Gastrocnemius medialis (tissue), 4 donors: ENCODE measurements around the gene FCER1G.

Source experiments
- POLR2A ChIP-seq, 2 donors: fragments of 450-650 bp; IDR thresholded peaks; one replicate each; pipeline ENCODE4 v1.6.1; 2017; ENCODE audit warnings: antibody characterized with exemption in 2 of 2, mild to moderate bottlenecking in 2 of 2, moderate library complexity in 2 of 2
- TF ChIP-seq, protein P1 (sequence below), 5 experiments: fragments of 450-650 bp in 3 of 5; fragments of 200-600 bp in 2 of 5; sonication (generic) in 2 of 5; IDR thresholded peaks in 4 of 5; conservative IDR thresholded peaks in 1 of 5; 1 replicate in 4 of 5; 2 replicates in 1 of 5; pipeline ENCODE4 v1.5.1; 2016 to 2019; ENCODE audit warnings: antibody characterized with exemption in 5 of 5, mild to moderate bottlenecking in 3 of 5, moderate library complexity in 3 of 5

DNA sequence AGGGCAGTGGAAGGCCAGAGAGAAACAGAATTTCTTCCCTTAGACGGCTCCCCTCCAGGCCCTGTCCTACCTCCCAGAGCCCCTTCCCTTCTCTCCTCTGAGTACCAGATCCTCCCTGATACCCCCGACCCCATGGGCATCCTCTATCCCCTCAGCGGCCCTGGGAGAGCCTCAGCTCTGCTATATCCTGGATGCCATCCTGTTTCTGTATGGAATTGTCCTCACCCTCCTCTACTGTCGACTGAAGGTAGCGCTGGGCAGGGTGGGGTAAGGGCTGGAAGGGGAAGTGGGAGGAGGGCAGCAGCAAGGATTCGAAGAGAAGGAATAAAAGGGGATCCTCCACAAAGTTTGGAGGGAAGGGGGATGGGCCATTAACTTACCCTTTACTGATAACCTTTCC lies 2.7 kb downstream of the FCER1G start:
- TF ChIP-seq, protein P1, sequence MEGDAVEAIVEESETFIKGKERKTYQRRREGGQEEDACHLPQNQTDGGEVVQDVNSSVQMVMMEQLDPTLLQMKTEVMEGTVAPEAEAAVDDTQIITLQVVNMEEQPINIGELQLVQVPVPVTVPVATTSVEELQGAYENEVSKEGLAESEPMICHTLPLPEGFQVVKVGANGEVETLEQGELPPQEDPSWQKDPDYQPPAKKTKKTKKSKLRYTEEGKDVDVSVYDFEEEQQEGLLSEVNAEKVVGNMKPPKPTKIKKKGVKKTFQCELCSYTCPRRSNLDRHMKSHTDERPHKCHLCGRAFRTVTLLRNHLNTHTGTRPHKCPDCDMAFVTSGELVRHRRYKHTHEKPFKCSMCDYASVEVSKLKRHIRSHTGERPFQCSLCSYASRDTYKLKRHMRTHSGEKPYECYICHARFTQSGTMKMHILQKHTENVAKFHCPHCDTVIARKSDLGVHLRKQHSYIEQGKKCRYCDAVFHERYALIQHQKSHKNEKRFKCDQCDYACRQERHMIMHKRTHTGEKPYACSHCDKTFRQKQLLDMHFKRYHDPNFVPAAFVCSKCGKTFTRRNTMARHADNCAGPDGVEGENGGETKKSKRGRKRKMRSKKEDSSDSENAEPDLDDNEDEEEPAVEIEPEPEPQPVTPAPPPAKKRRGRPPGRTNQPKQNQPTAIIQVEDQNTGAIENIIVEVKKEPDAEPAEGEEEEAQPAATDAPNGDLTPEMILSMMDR (IDR thresholded peaks at IDR 0.05 in 4 of 5, conservative IDR thresholded peaks at IDR 0.05 in 1 of 5), result no peak
- TF ChIP-seq POLR2A (IDR thresholded peaks at IDR 0.05), result no peak
